C4-2B (cell line): ENCODE data around the gene SH2D4B.

Experiments
- CTCF ChIP-seq: fragments of 450-650 bp; conservative IDR thresholded peaks from 2 replicates; pipeline ENCODE4 v1.5.1; 2017; ENCODE audit warnings: mild to moderate bottlenecking
- ZFX ChIP-seq: fragments of 450-650 bp; IDR thresholded peaks from 2 replicates; pipeline ENCODE4 v1.6.1; 2017

DNA sequence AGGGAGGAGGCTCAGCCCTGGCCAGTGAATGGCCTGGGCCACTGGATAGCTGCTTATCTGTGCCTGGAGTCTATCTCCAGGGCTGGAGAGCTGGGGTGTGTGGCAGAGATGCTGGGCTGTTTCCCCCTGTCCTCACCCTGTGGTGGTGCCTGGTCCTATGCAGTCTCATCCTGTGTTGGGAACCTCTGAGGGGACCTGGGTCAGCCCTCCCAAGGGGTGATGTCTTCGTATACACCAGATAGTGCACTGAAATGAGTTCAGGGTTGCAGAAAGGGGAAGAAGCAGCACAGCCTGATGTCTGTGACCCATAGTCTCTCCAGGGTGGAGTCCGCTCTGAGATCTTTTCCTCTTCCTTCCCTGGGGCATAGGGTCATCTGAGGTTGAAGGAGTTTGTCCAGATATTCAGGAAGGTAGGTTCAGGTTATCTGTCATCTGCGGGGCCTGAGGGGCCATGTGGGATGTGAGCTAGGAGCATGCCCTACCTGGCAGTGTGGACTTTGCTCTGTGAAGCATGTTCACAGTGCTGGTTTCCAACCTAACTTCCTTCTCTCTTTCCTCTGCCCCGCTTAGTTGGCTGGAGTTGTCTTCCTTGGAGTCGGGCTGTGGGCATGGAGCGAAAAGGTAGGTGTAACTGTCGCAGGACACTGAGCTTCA lies 33.4 kb upstream of the SH2D4B start:
- TF ChIP-seq CTCF (no peak), ZFX (no peak)
